Fibroblast of skin of back (primary cell): Measurements from ENCODE around the gene S100A14. TPM values are rescaled to one million over a fixed set of nuclear protein-coding genes. Genes with fewer than 3 reads are reported as not detected.
"Not testable (repeated sequence)": the region's sequence is repeated elsewhere in the genome, so short reads cannot be mapped to it uniquely, and the experiment has no call there.

Source experiments
- DNase-seq: peaks from one replicate; pipeline ENCODE4 v3.0.0-alpha.2; 2013
- polyA plus RNA-seq, 2 experiments: library from polyadenylated mRNA; unstranded; fragments of 120-200 nt; gene quantifications; one replicate each; pipeline ENCODE4 v1.2.1, GENCODE V29; 2013; ENCODE audit not compliant: insufficient read length in 2 of 2

S100A14 gene
- not detected for polyA plus RNA-seq (2013, experiment 1 of 2; ENCODE audit: insufficient read length)
- not detected for polyA plus RNA-seq (2013, experiment 2 of 2; ENCODE audit: insufficient read length)

DNA sequence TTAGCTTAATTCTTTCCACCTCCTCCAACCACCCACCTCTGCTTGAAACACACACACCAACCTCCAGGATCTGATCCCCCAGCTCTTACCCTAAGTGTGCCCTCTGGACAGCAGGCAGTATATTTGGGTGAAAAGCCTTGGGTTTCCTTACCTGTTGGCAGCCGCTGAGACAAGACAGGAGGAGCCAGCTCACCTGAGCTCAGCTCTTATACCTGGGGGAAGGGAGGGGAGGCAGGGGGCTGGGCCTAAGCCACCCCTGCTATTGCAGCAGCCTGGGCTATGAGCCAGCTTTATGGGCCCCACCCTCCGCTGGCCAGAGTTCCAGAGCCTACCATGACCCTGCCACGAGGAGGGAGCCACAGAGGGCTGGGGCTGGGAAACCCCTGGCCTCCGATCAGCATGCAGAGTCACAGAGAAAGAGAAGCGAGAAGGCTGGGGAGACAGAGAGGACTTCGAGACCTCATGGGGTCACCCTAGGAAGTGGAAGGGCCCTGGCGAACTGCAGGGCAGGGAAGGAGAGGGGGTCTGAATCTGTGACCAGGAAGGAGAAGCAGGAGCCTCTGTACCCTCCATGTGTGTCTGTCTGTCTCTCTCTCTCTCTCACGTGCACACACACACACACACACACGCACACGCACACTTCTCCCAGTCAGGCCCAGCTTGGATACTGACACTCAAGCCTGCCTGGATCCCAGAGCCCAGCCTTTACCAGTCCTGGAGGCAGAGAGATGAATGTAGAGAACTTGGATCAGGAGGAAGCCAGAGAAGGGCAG, at the start of gene S100A14:
TSS of gene S100A14 (minus strand) at position 182 of the 773 bp plus-strand sequence. CDS start 467 bp downstream, outside the sequence.
- DNase-seq: no peak

- DNase-seq: no peak
These were observed 47.1 kb upstream of the S100A14 start for GRCh38 chr1:153663211-153663610.

DNA sequence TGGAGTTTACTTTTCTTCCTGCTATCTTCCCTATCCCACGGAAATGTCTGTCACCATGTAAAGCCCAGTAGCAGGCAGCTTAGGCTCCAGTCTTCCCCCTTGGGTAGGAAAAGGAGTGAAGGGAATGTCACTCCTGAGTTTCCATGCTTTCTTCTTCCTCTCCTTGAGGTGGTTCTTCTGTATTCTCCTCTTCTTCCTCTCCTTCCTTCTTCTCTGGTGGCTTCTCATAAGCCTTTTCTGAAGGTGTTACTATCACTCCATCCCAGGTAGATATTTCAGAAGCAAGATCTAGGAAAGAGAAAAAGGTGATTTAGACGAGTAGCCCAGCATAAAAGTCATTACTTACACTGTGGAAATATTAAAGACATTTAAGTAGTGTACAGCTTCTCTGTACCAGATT, 46.1 kb upstream of the S100A14 start:
- DNase-seq: no peak

- DNase-seq: no peak
These were observed 45.1 kb upstream of the S100A14 start for GRCh38 chr1:153661111-153661708.

DNA sequence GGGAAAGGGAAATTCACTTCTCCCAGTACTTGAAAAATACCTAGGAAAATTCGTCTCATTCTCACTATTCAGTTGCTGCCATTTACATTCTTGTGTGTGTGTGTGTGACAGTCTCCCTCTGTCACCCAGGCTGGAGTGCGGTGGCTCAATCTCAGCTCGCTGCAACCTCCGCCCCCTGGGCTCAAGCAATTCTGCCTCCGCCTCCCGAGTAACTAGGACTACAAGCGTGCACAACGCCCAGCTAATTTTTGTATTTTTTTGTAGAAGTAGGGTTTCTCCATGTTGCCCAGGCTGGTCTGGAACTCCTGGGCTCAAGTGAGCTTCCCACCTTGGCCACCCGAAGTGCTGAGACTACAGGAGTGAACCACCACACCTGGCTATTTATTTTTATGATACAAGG, 43.5 kb upstream of the S100A14 start:
- no peak for DNase-seq

DNA sequence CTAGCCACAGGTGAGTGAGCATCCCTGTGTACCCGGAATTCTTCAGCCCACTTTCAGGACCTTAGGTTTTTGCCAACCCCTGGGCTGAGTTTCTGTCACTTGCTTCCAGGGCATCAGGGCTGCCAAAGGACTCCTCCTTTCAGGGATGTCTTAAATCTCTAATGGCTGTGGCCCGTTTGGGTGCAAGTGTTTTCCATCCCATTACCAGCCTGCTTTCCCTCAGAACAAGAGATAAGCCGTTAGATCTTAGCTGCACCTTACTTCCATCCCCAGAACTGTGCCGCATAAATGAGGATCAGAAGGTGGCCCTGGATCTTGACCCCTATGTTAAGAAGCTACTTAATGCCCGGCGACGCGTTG, 43.0 kb upstream of the S100A14 start:
- no peak for DNase-seq

DNA sequence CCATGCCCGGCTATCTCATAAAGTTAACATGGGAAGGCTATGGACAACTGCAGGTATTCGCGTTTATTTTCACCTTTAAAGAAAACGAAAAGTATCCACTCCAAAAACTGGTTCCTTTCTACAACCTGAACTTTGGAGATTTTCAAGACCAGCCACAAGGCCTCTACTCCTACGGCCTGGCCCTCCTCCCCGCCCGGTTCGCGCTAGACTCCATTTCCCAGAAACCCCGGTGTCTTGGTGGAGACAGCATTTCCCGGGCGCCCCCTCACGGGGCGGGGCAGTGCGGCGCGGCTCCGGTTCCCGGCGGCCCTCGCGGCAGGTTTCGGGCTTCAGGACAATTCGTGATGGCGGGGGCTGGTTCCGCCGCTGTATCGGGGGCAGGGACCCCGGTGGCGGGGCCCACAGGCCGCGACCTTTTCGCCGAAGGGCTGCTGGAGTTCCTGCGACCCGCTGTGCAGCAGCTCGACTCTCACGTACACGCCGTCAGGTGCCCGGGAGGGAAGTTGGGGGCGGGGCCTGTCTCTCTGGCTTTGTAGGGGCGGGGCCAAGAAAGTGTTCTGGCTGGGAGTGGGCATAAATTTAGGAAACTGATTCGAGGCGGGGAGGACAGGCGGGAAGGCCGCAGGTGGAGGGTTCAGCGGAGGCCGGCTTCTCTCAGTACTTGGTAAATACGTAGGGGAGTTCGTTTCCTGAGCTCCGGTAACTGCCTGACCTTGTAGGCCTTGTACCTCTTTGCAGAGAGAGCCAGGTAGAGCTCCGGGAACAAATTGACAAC, 42.5 kb upstream of the S100A14 start, which contains the start of gene SNAPIN:
TSS of gene SNAPIN (plus strand) at position 304 of the 775 bp plus-strand sequence. CDS start at position 345, 41 bp downstream.
- peak; percentile 92 for DNase-seq

GRCh38 chr1:153655333-153655732, 39.2 kb upstream of the S100A14 start:
- no peak for DNase-seq

DNA sequence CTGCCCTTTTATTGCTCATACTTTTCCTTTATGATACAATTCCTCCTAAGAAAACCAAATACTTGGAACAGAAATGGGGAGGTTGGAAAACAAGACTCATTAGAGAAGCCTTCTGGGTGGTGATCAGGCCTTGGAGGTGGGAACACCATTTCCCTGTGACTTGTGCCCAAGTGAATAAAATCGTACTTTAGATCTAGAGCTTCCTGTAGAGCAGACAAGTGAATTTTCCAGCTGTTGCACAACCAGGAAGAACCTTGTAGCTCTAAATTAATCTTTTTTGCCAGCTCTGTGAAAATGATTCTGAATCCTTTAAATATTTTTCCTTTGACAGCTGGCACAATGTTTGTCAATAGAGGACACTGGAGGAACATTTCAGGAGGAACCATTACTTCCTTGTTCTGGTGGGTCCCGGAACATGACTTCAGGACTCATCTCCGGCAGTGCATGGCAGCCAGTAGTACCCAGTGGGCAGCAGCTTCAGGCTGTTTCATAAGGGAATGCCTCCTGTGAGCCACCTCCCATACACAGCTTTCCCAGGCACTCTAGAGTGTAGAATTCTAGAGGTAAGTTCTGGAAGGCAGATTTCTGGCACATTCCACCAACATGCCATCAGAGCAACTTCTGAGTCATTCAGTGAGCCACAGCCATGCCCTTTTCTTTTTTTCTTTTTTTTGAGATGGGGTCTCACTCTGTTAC, 36.8 kb upstream of the S100A14 start:
- peak; percentile 69 for DNase-seq

DNA sequence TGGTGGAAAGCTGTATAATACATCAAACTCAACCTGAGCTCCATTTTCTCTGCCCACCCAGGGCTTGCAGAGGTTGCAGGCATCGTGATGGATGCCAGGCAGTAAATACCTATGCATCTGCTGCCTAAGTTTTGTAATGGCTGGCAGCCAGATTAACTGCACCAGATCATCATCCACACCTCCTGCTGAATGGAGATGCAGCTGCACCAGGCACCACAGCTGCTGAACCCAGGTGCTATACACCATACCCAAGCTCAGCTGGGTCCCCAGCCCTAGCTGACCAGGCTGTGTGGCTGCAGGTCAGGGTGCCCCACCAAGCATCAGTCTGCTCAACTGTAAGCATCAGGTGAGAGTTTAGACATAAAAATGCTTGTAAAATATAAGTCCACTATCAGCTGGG, 35.6 kb upstream of the S100A14 start:
- DNase-seq: no peak

DNA sequence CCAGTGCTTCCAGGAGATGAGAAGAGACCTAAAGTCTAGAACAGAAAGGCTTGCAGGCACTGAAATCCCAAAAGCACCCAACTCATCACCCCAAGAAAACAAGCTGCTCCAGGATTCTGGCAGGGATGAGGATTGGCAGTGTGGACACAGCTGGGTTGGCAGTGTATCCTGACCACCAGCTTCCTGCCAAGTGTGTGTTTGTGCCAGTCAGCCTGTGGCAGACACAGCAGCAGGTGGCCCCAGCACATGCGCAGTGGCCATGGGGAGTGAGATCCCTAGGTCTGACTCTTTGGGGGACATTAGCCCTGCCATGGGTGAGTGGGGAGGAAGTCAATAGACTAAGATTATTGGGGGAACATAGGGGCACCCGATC, 33.7 kb upstream of the S100A14 start:
- no peak for DNase-seq

GRCh38 chr1:153649137-153649862, 33.2 kb upstream of the S100A14 start:
- DNase-seq: no peak

DNA sequence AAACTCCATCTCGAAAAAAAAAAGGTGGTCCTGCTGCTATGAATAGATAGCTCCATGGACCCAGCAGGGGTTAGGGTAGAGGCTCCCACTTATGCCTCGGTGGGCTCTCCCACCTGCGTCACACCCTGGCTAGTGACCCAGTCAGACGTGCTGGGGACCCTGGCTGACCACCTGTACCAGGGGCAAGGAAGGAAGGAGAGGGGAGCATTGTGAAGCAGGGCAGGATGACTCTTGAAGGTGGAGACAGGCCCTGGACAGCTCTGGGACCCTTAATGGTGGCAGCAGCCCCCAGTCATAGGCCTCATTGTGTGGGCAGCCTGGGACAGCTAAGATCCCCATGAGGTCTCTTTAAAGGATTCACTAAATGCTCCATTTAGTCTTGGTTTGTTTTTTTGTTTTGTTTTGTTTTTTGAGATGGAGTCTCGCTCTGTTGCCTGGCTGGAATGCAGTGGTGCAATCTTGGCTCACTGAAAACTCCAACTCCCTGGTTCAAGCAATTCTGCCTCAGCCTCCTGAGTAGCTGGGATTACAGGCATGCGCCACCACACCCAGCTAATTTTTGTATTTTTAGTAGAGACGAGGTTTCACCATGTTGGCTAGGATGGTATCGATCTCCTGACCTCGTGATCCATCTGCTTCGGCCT, 32.0 kb upstream of the S100A14 start:
- DNase-seq: no peak

DNA sequence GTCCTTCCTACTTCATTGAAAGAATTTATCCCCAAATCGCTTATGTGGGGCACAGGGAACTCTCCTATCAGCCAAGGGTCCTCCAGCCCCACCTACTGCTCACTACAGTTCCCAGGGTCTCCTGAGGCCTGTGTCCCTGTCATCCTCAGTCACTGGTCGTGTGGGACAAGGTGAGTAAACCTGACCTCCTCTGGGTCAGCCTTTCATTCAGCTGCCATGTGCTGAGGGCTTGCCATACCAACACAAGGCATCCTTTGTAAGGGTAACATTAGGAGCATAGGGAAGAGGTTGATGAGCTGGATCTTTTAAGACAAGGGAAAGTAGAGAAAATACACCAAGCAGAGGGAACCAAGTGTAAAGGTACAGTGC, 31.2 kb upstream of the S100A14 start:
- no peak for DNase-seq

- DNase-seq: no peak
These were observed 30.7 kb upstream of the S100A14 start for GRCh38 chr1:153646672-153647345.

GRCh38 chr1:153643816-153644215, 27.7 kb upstream of the S100A14 start:
- DNase-seq: no peak

DNA sequence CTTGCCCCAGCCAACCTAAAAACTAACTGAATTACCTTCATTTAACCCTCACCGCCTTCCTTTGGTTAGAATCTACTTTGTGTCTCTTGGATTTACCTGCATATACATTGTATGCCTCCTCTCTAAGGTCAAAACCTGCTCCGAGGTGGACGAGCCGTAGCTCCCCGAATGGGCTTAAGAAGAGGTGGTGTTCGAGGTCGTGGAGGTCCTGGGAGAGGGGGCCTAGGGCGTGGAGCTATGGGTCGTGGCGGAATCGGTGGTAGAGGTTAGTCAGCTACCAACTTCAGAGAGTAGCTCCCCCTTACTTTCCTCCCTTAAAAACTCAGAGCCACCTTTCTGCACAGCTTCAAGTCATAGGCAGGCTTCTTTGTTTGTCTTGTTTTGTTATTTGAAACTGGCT, 27.0 kb upstream of the S100A14 start:
- no peak for DNase-seq

GRCh38 chr1:153642161-153642560, 26.0 kb upstream of the S100A14 start:
- DNase-seq: no peak

DNA sequence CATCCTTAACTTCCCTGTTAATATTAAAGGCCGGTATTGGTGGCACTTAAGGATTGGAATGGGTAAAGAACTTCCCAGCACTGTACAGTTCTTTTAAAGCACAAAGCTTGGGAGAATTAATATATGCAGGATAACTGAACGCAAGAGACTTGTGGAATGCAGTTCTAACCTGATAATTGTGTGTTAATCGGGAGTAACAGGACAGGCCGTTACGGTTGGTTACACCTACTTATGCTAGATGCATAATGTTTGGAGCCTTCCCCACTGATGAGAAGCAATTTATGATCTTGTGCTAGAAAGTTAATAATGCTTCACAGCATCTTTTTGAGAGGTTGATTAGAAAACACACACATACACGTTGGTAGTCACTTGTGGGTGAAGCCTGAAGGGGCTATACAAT, 24.7 kb upstream of the S100A14 start:
- no peak for DNase-seq

DNA sequence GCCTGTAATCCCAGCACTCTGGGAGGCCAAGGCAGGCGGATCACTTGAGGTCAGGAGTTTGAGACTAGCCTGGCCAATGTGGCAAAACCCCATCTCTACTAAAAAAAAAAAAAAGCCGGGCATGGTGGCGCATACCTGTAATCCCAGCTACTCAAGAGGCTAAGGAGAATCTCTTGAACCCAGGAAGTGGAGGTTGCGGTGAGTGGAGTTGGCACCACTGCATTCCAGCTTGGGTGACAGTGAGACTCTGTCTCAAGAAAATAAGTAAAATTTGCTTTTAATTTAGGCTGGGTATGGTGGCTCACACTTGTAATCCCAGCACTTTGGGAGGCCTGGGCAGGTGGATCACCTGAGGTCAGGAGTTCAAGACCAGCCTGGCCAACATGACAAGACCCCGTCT, 24.1 kb upstream of the S100A14 start:
- not testable (repeated sequence) for DNase-seq

GRCh38 chr1:153639280-153639679, 23.2 kb upstream of the S100A14 start:
- no peak for DNase-seq
